ENCODE measurements around the gene EXOC1. TPM values are rescaled to one million over a fixed set of nuclear protein-coding genes. Genes with fewer than 3 reads are reported as not detected.

Gene EXOC1
- total RNA-seq, 1 experiment from 2014 or later: 25.2 TPM

- DNase-seq: no peak
- BruUV-seq (replicated peaks): no TSS peak
- Mint-ChIP-seq H3K4me3 (ENCODE audit: low read depth, unreplicated experiment) (no peak overlapping the region), H3K4me1 (ENCODE audit: low read depth, unreplicated experiment) (no peaks in the 10 kb centered on the region), H3K36me3 (ENCODE audit: insufficient read depth, unreplicated experiment) (no peaks in the 10 kb centered on the region), H3K27ac (ENCODE audit: unreplicated experiment) (no peak overlapping the region), H3K9me3 (ENCODE audit: low read depth, unreplicated experiment) (no peaks in the 10 kb centered on the region), H3K27me3 (ENCODE audit: unreplicated experiment) (no peaks in the 10 kb centered on the region)
- intact Hi-C loops (cut with micrococcal nuclease; ENCODE audit: unreplicated experiment): no loop called here
- no peak for TF ChIP-seq CTCF (IDR thresholded peaks at IDR 0.05; ENCODE audit: unreplicated experiment)
- CTCF ChIA-PET: no interaction called here
Measured at GRCh38 chr4:55912249-55912648, 58.8 kb downstream of the EXOC1 start.

GRCh38 chr4:55920571-55920970 is 67.1 kb downstream of the EXOC1 start:
- Mint-ChIP-seq H3K9me3 (ENCODE audit: low read depth, unreplicated experiment) (peaks cover 6% of the 10 kb centered on the region), H3K4me3 (ENCODE audit: low read depth, unreplicated experiment) (no peak overlapping the region), H3K27me3 (ENCODE audit: unreplicated experiment) (no peaks in the 10 kb centered on the region), H3K4me1 (ENCODE audit: low read depth, unreplicated experiment) (no peaks in the 10 kb centered on the region), H3K36me3 (ENCODE audit: insufficient read depth, unreplicated experiment) (no peaks in the 10 kb centered on the region), H3K27ac (ENCODE audit: unreplicated experiment) (no peak overlapping the region)
- no peak for DNase-seq
- no peak for TF ChIP-seq CTCF (IDR thresholded peaks at IDR 0.05; ENCODE audit: unreplicated experiment)
- CTCF ChIA-PET: interaction anchor here (0.6 kb wide), 1 partner anchor 186 kb away, joined by 4 read pairs; no protein-coding TSS in a partner anchor
- no TSS peak for BruUV-seq (replicated peaks)
- intact Hi-C loops (cut with micrococcal nuclease; ENCODE audit: unreplicated experiment): no loop called here

GRCh38 chr4:55921093-55921492 is 67.6 kb downstream of the EXOC1 start:
- no peak for TF ChIP-seq CTCF (IDR thresholded peaks at IDR 0.05; ENCODE audit: unreplicated experiment)
- Mint-ChIP-seq H3K27ac (ENCODE audit: unreplicated experiment) (no peak overlapping the region), H3K36me3 (ENCODE audit: insufficient read depth, unreplicated experiment) (no peaks in the 10 kb centered on the region), H3K9me3 (ENCODE audit: low read depth, unreplicated experiment) (peaks cover 6% of the 10 kb centered on the region), H3K4me1 (ENCODE audit: low read depth, unreplicated experiment) (no peaks in the 10 kb centered on the region), H3K4me3 (ENCODE audit: low read depth, unreplicated experiment) (no peak overlapping the region), H3K27me3 (ENCODE audit: unreplicated experiment) (no peaks in the 10 kb centered on the region)
- CTCF ChIA-PET: no interaction called here
- BruUV-seq (replicated peaks): no TSS peak
- intact Hi-C loops (cut with micrococcal nuclease; ENCODE audit: unreplicated experiment): no loop called here
- DNase-seq: no peak

- Mint-ChIP-seq H3K36me3 (ENCODE audit: insufficient read depth, unreplicated experiment) (no peaks in the 10 kb centered on the region), H3K9me3 (ENCODE audit: low read depth, unreplicated experiment) (no peaks in the 10 kb centered on the region), H3K4me1 (ENCODE audit: low read depth, unreplicated experiment) (no peaks in the 10 kb centered on the region), H3K4me3 (ENCODE audit: low read depth, unreplicated experiment) (no peak overlapping the region), H3K27me3 (ENCODE audit: unreplicated experiment) (no peaks in the 10 kb centered on the region), H3K27ac (ENCODE audit: unreplicated experiment) (no peak overlapping the region)
- no peak for DNase-seq
- intact Hi-C loops (cut with micrococcal nuclease; ENCODE audit: unreplicated experiment): no loop called here
- no TSS peak for BruUV-seq (replicated peaks)
- CTCF ChIA-PET: no interaction called here
- no peak for TF ChIP-seq CTCF (IDR thresholded peaks at IDR 0.05; ENCODE audit: unreplicated experiment)
Measured at GRCh38 chr4:55925241-55925640, 71.8 kb downstream of the EXOC1 start.

Data from Calu3 (cell line).